Effector CD4-positive, alpha-beta T cell (primary cell): Measurements from ENCODE around the gene SNRNP200.
"Not testable (repeated sequence)": the region's sequence is repeated elsewhere in the genome, so short reads cannot be mapped to it uniquely, and the experiment has no call there.

Experiments used
- DNase-seq: peaks from one replicate; pipeline ENCODE4 v3.0.0-alpha.2; 2020

The SNRNP200 gene

GRCh38 chr2:96273763-96274162 lies 31.6 kb downstream of the SNRNP200 start:
- DNase-seq = no peak

GRCh38 chr2:96271995-96272394 lies 33.4 kb downstream of the SNRNP200 start:
- no peak for DNase-seq

- DNase-seq = peak; percentile 23
Measured at GRCh38 chr2:96267159-96267971, 38.0 kb downstream of the SNRNP200 start.

GRCh38 chr2:96265840-96266679 lies 39.3 kb downstream of the SNRNP200 start, which contains the start of the genes CIAO1 and TMEM127:
TSS of gene CIAO1 (plus strand) at chr2:96266225. CDS start at chr2:96266351, 126 bp downstream.
TSS of gene TMEM127 (minus strand) at chr2:96265997. CDS start at chr2:96265381, 616 bp downstream.
- peak; percentile 98 for DNase-seq

- DNase-seq = peak; percentile 41
Measured at GRCh38 chr2:96265349-96265839, 40.0 kb downstream of the SNRNP200 start.

- peak; percentile 15 for DNase-seq
Measured at GRCh38 chr2:96264656-96265348, 40.5 kb downstream of the SNRNP200 start.

- DNase-seq = no peak
Measured at GRCh38 chr2:96264086-96264485, 41.3 kb downstream of the SNRNP200 start.

- DNase-seq = no peak
Measured at GRCh38 chr2:96262306-96262705, 43.0 kb downstream of the SNRNP200 start.

GRCh38 chr2:96261328-96262003 lies 43.9 kb downstream of the SNRNP200 start:
- DNase-seq = no peak

GRCh38 chr2:96260387-96261260 lies 44.7 kb downstream of the SNRNP200 start:
- DNase-seq = no peak

GRCh38 chr2:96259497-96259921 lies 45.8 kb downstream of the SNRNP200 start:
- no peak for DNase-seq

- no peak for DNase-seq
Measured at GRCh38 chr2:96258166-96259022, 47.0 kb downstream of the SNRNP200 start.

GRCh38 chr2:96257744-96258143 lies 47.6 kb downstream of the SNRNP200 start:
- DNase-seq = not testable (repeated sequence)

GRCh38 chr2:96256611-96257113 lies 48.7 kb downstream of the SNRNP200 start:
- DNase-seq = no peak

- no peak for DNase-seq
Measured at GRCh38 chr2:96254571-96254970, 50.8 kb downstream of the SNRNP200 start.

- no peak for DNase-seq
Measured at GRCh38 chr2:96253006-96253405, 52.3 kb downstream of the SNRNP200 start.

- DNase-seq = no peak
Measured at GRCh38 chr2:96252526-96252925, 52.8 kb downstream of the SNRNP200 start.

GRCh38 chr2:96251721-96252292 lies 53.5 kb downstream of the SNRNP200 start:
- no peak for DNase-seq

- no peak for DNase-seq
Measured at GRCh38 chr2:96250188-96250587, 55.2 kb downstream of the SNRNP200 start.
